HEK293 (cell line): ENCODE data around the gene UBFD1.
"Not testable (repeated sequence)": the region's sequence is repeated elsewhere in the genome, so short reads cannot be mapped to it uniquely, and the experiment has no call there.

Source experiments
- CTCF ChIA-PET: fragments of 350-600 bp; formaldehyde crosslinking; extraction: SDS; loops from one replicate; lab custom pipeline; 2021; ENCODE audit warnings: antibody characterized with exemption; lab: Yijun Ruan, JAX
- POLR2A ChIA-PET: fragments of 300-600 bp; formaldehyde crosslinking; extraction: SDS; loops from one replicate; lab custom pipeline; 2020; ENCODE audit warnings: antibody characterized with exemption, inconsistent platforms; lab: Yijun Ruan, JAX
- H3K27ac ChIP-seq: fragments of 200-500 bp; sonication (Bioruptor generic); 2 replicates; pipeline ENCODE4 v1.5.1; 2014; ENCODE audit warnings: low read depth, low read length, control low read depth, inconsistent platforms; ENCODE audit errors: extremely low read depth
- H3K36me3 ChIP-seq, 2 experiments: fragments of 200-500 bp in 1 of 2; sonication (Bioruptor generic) in 1 of 2; 1 replicate in 1 of 2; 2 replicates in 1 of 2; pipeline ENCODE4 v1.5.1; 2014 to 2017; ENCODE audit warnings: inconsistent platforms in 2 of 2, low read length in 2 of 2; ENCODE audit not compliant: control insufficient read depth in 2 of 2, insufficient read depth in 1 of 2
- H3K4me1 ChIP-seq: fragments of 200-500 bp; sonication (Bioruptor generic); 2 replicates; pipeline ENCODE4 v1.5.1; 2014; ENCODE audit warnings: mild to moderate bottlenecking, low read length, inconsistent platforms; ENCODE audit not compliant: control insufficient read depth, insufficient read depth
- H3K4me3 ChIP-seq: 2 replicates; pipeline ENCODE4 v1.5.1; 2011; ENCODE audit warnings: low read depth, mild to moderate bottlenecking, control low read depth, low read length, moderate library complexity
- H3K9me3 ChIP-seq: fragments of 200-500 bp; sonication (Bioruptor generic); 2 replicates; pipeline ENCODE4 v1.5.1; 2014; ENCODE audit warnings: low read depth, low read length, inconsistent platforms; ENCODE audit not compliant: control insufficient read depth, insufficient read depth
- AEBP2 ChIP-seq: fragments of 450-650 bp; formaldehyde crosslinking; IDR thresholded peaks from 2 replicates; pipeline ENCODE4 v1.5.1; 2016; ENCODE audit warnings: missing biosample characterization, missing genetic modification characterization, borderline replicate concordance
- PATZ1 ChIP-seq: fragments of 450-650 bp; formaldehyde crosslinking; IDR thresholded peaks from 2 replicates; pipeline ENCODE4 v1.5.1; 2016; ENCODE audit warnings: missing biosample characterization, missing genetic modification characterization
- SP2 ChIP-seq: fragments of 450-650 bp; formaldehyde crosslinking; IDR thresholded peaks from 2 replicates; pipeline ENCODE4 v1.5.1; 2016; ENCODE audit warnings: missing biosample characterization, missing genetic modification characterization
- ZBTB11 ChIP-seq: fragments of 450-650 bp; formaldehyde crosslinking; conservative IDR thresholded peaks from 2 replicates; pipeline ENCODE4 v1.5.1; 2016; ENCODE audit warnings: low read depth, missing biosample characterization, missing genetic modification characterization
- ZNF211 ChIP-seq: fragments of 450-650 bp; formaldehyde crosslinking; IDR thresholded peaks from 2 replicates; pipeline ENCODE4 v1.5.1; 2016; ENCODE audit warnings: low read depth, missing biosample characterization, missing genetic modification characterization
- ZNF37A ChIP-seq: fragments of 450-650 bp; IDR thresholded peaks from 2 replicates; pipeline ENCODE4 v1.5.1; 2018; ENCODE audit warnings: missing biosample characterization, missing genetic modification characterization
- ZNF433 ChIP-seq: fragments of 450-650 bp; formaldehyde crosslinking; IDR thresholded peaks from 2 replicates; pipeline ENCODE4 v1.5.1; 2016; ENCODE audit warnings: missing biosample characterization, missing genetic modification characterization, low read depth
- ZNF658 ChIP-seq: fragments of 450-650 bp; formaldehyde crosslinking; IDR thresholded peaks from 2 replicates; pipeline ENCODE4; 2016; ENCODE audit warnings: missing biosample characterization, missing genetic modification characterization

UBFD1 gene

GRCh38 chr16:23580391-23580790, 22.9 kb downstream of the UBFD1 start:
- Histone ChIP-seq H3K4me3 (no peak overlapping the region), H3K4me1 (no peaks in the 10 kb centered on the region)
- TF ChIP-seq SP2 (tag by site-specific recombination) (no peak), ZBTB11 (peak; percentile 48; the same call in 1 of the 2 replicates)
- TF ChIP-seq, all 188 proteins: peak for 1
- CTCF ChIA-PET, result interaction anchor here (1.0 kb wide), 1 partner anchor 16 kb away, joined by 3 read pairs; no protein-coding TSS in a partner anchor
- Histone ChIP-seq H3K36me3 (peaks cover 13 to 71% of the 10 kb centered on the region in 2 experiments; a peak in 2 of 3 replicates), H3K27ac (no peak overlapping the region), H3K9me3 (no peaks in the 10 kb centered on the region)
- POLR2A ChIA-PET, result interaction anchor here (0.7 to 1.0 kb wide), 2 partner anchors 34 to 69 kb away, joined by 4 read pairs; no protein-coding TSS in a partner anchor

- Histone ChIP-seq H3K4me1 (no peaks in the 10 kb centered on the region), H3K36me3 (peaks cover 23 to 74% of the 10 kb centered on the region in 2 experiments; a peak in 2 of 3 replicates), H3K27ac (no peak overlapping the region), H3K4me3 (no peak overlapping the region), H3K9me3 (no peaks in the 10 kb centered on the region)
- CTCF ChIA-PET, result interaction anchor here (1.1 to 1.5 kb wide), 2 partner anchors 10 to 15 kb away, joined by 3 to 8 read pairs; partner anchors contain the start of gene NDUFAB1
- POLR2A ChIA-PET, result interaction anchor here (0.6 to 1.5 kb wide), 2 partner anchors 15 to 294 kb away, joined by 3 to 5 read pairs; no protein-coding TSS in a partner anchor
- TF ChIP-seq ZNF658 (tag by site-specific recombination) (no peak), ZNF37A (no peak), ZNF211 (tag by site-specific recombination) (no peak), AEBP2 (tag by site-specific recombination) (no peak), PATZ1 (tag by site-specific recombination) (no peak), ZNF433 (tag by site-specific recombination) (no peak)
- TF ChIP-seq, all 188 proteins: peak for 0
Measured at GRCh38 chr16:23581764-23582163, 24.2 kb downstream of the UBFD1 start.

- CTCF ChIA-PET, result not testable (repeated sequence)
Measured at GRCh38 chr16:23583271-23583670, 25.7 kb downstream of the UBFD1 start.

More at GRCh38 chr16:23583271-23583670, 25.7 kb downstream of the UBFD1 start:
- POLR2A ChIA-PET, H3K4me1 ChIP-seq, H3K27ac ChIP-seq, H3K4me3 ChIP-seq, H3K9me3 ChIP-seq: not testable (repeated sequence)
- H3K36me3 ChIP-seq, result peaks cover 28 to 81% of the 10 kb centered on the region in 2 experiments; a peak in 2 of 3 replicates
